CD4-positive, alpha-beta T cell treated with Interleukin-17A for 4 hours (primary cell): ENCODE measurements around the gene SYT1.
A peak's percentile ranks its signal among the peaks of the same experiment; 100 is the strongest.

Experiments used
- DNase-seq: peaks from one replicate; pipeline ENCODE4 v3.0.0-alpha.2; 2020; ENCODE audit warnings: mixed read lengths

The SYT1 gene

DNA sequence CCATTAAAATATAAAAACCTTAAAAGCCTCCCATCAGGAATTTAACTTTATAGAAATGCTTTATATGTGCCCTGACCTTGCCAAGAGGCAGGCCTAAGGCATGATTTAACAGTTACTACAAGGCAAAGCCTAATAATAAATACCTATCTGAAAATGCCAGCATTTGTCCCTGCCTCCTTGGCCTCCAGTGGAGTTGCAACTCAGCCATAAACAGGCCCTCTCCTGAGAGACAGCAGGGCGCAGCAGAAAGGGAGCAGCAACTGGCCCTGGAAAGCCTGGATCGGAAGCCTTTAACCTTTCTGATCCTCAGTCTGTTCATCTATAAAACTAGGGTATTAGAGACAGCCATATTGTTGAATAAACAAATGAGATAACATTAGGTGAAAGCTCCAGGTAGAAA lies 501.8 kb downstream of the SYT1 start:
- no peak for DNase-seq

DNA sequence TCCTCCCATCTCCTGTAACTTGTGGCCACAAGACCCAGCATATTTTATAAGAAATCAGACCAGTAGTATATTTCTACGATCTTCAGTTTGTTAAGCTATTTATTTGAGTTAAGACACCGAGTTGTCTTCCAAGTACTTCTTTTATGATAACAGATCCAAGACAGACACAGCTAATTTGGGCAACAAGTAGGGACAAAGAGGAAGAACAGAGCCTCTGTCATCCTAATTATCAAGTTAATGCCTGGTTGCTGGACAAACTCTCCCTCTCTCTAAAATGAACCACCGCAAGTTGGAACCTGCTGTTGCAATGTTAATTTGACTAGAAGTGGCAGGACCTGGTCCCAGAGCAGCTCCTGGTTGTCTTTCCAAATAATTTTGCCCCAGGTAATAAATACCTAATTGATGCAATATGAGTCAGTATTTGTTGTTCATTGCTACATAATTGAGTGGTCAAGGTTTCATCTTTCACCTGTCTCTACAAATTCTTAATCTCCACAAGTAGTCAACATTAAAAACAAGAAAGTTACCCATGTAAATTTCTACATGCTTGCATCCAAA lies 502.5 kb downstream of the SYT1 start:
- DNase-seq = no peak

DNA sequence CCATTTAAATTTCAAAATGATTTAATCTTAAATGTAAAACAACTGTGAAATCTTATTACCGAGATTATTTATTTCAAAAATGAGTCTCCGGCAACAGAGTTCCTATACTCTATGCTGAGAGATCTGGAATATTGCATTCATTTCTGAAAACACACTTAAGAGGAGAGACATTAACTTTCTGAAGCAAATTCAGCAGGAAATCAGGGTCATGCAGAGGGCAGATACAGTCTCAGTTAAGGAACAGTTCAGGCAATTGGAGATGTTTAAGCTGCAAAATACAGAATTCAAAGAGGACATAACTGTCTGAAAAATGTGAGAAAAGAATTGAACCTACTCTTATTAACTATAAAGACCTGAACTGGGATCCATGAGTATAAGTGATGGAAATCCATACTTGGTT lies 505.4 kb downstream of the SYT1 start:
- DNase-seq = no peak

DNA sequence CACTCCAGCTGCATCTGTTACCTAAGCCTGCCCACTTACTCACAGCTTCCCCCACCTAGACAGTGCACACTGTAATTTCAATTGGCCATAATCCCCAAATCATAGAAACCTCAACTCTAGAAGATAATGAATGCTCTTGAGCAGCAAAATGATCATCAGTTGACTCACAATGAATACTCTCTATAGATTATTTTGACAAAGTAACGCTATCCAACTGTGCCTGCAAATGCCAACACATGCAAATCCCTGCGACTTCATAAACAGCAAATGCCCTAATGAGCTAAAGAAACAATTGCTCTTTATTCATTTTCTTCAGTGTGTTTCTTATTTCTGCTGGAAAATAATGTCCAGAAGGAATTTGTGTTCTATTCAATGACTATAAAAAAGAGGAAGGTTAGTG lies 506.7 kb downstream of the SYT1 start:
- DNase-seq = no peak

DNA sequence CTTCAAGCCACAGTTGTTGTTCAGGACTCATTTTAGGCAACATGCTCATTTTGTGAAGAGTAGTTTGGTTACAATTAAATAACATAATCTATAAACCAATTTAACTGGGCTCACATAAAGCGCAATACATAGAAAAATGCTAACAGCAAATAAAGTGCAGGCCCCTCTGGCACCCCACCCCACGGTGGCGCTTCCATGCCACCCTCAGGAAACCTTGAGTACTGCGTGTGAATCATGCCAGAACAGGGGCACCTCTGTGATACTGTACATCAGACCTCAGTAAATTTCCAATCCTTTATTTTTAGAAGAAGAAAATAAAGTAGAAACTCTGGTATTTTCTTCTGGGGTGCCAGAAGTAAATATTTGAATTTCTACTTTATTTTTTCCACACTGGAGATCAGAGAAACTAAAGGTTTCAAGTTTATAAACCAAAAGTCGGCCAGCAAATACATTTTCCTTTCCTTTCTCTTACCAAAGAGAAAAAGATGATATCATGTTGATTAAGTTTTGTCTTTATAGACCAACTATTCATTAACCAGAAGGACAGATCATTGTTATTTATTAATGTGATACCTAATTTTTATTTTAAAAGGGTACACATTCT lies 509.4 kb downstream of the SYT1 start:
- no peak for DNase-seq

DNA sequence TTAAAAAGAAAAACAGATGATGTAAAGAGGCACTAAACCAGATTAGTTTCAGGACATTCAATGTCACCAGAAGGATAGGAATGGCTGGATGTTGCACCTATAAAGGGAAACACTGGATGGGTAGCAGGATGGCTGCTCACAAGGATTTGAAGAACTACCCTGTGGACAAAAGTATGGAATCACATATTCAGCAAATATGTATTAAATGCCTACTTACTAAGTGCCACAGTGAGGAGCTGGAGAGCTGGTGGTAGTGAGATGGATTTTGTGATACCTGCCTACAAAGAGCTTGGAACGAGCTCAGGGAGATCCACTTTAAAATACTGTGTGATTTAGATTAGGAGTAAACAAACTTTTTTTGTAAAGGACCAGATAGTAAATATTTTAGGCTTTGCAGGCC lies 510.0 kb downstream of the SYT1 start:
- DNase-seq = no peak

DNA sequence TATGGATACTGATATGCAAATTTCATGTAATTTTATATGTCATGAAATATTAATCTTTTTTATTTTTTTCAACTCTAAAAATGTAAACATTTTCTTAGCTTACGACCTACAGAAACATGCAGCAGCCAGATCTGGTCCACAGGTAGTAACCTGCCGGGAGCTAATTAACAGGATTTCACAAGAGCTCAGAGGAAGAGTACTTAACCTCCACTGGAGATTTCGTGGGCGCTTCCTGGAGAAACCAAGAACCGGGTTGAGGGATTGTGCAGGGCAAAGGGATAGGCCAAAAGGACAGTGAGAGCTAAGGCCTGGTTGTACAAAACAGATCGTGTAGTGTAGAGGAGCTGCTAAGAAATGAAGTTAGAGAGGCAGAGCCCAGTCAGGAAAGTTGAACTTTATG lies 510.5 kb downstream of the SYT1 start:
- DNase-seq = no peak

DNA sequence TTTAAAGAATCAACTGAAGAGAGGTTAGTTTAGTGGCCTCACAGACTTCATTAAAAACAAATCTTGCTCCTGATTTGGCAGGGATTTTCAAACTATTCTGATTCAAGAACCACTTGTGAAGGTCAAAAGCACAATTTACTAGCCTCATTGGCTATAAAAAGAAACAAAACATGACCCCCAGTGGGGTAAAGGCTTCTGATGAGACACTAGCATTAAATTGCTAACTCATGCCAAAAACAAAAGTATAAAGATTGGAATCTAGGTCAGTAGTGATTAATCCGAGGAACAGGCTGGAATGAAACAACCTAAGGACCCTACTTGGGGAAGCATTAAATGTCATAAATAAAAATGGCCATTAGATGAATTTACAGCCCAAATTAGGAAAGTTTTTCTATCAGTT lies 513.9 kb downstream of the SYT1 start:
- DNase-seq = no peak

DNA sequence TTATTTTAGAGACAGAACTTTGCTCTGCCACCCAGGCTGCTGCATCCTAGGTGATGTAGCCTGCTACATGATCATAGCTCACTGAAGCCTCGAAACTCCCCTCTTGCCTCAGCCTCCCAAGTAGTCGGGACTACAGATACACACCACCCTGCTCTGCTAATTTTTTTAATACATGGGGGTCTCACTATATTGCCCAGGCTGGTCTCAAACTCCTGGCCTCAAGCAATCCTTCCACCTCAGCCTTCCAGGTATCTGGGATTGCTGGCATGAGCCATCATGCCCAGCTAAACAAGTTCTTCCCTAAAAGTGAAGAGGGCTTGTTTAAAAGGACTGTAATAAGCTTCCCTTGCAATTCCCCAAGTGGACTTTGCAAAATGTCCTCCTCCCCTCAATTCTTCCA lies 515.8 kb downstream of the SYT1 start:
- no peak for DNase-seq

DNA sequence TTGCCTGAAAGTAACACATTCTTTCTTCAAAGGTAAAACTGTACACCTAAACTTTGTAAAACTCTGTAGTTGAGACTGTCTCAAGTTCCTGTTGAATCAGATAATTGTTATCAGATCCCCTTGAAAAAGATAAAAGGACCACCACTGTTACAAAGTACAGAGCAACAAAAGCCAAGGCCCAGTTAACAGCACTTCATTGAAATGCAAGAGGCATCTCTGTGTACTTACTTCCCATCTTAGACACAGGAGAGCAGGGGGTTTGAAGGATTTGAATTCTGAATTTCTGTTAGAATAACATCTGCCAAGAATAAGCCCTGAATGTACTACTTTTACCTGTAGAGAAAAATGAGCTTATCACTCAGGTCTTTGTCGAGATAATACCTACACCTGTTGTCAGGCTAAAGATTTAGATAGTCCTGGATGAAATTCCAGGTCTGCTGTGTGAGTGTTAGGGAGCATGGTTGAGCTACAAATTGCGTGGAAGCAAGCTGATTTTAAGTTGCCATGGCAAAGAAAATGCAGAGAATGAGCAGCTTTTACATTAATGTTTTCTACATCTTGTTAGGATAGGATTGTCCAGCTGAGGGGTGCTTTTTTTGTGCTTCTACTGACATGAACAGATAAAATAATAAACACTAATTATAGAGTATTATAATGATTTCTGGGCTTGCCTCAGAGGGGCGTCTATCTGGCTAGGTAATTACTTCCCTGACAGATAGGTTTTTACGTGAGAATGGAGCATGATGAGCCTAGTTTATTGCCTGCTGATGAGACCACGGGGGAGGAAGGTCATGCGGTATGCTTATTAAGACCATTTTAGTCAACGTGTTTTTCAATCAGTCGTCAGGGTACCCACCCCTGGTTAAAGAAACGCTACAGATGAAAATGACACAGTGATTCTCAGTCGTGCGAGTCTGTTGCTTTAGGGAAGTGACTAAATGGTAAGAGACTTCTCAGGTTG lies 517.0 kb downstream of the SYT1 start:
- no peak for DNase-seq

DNA sequence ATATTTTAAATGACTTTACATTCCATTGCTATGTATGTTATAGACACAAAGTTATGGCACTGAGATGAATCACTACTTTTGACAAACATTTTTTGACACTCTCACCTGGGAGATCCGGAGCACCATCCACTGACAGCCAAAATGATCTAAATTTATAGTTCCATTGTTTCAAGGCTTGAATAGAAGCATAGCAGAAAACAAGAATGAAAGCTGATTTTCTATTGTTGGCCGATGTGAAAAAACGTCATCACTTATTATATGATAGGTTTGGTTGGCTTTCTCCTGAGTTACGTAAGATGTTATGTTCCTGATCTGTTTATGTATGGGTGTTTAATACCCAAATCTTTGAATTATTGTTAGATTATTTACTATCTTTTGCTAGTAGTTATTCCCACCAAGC lies 520.0 kb downstream of the SYT1 start:
- no peak for DNase-seq

DNA sequence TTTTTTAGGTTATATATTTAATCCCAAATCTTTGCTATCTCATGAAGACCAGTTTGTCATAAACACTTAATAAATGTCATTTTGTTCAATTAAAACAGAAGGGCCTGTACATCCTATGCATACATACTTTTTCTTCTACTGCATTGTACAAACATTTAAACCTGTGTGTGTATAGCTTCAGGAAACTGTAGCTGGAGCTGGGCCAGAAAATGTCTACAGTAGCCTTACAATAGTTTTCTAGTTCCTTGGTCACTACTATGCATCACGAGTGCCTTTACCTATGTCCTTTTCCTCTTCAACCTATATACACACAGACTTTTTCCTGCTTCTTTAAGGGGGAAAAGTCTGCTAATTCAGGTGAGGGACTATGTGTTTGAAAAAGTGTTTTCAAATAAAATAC lies 523.4 kb downstream of the SYT1 start:
- no peak for DNase-seq

DNA sequence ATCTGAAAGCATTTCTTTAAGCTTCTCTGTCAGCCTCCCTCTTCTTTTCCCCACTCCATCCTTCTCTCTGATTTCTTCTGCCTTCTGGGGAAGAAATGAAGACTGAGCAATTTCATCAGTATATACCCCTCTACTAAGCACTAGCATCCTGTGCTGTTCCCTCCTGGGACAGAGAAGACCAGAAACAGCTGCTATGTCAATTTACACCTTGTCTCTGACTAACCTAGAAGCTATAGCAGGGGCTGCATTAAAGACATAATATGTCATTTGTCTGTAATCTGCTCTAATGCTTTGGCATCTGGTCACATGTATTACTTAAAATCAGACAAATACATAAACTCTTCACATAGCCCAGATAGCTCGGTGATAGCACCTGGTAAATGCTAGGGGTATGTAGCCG lies 529.3 kb downstream of the SYT1 start:
- no peak for DNase-seq

DNA sequence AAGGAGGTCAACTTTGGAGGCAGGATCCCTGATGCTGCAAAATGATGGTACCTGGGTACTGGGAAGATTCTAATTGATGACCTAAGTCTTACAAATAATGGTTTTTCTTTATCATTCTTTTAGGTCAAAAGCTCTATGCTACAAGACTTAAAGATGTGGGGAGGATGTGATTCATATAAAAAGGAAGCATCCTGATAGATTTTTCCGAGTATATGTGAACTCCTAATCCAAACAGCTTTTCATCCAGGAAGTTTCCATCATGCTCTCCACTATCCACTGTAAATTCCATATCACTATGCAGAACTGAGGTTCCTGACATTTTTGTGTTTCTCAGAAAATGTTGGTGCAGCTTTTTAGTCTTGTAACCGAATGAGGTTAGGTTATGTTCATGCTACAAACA lies 533.0 kb downstream of the SYT1 start:
- no peak for DNase-seq

DNA sequence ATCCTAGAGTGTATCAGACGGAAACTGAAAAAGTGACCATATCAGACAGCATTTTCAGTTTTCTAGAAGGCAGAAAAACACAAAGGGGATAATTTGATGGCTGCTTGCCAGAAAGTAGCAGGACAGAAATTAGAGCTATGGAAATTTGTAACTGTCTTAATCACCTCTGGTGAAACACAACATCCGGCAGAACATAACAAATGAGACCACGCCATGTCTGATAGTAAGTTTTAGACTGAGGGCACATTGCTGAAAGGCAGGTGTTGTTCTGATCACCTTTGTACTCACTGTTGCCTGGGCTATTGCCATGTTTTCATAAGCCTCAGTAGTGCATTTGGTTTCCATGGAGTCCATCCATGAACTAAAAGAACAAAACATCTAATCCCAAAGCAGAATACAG lies 535.9 kb downstream of the SYT1 start:
- DNase-seq = no peak

DNA sequence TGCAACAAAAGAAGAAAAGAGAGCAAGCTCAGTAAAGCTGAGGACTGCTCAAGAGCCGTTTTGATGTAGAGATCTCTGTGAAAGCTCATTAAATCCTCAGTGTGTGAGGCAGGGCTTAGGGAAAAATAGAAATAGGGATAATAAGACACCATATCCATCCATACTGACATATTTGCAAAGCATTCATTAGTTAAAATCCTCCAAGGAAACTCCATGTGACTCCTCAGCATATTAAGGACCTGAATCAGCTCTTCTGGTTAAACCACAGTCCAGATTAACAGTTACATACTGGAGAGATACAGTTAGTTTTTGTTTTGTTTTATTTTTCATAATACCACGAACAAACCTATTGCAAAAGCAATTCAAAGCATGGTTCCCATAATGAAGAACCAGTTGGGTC lies 538.0 kb downstream of the SYT1 start:
- no peak for DNase-seq

DNA sequence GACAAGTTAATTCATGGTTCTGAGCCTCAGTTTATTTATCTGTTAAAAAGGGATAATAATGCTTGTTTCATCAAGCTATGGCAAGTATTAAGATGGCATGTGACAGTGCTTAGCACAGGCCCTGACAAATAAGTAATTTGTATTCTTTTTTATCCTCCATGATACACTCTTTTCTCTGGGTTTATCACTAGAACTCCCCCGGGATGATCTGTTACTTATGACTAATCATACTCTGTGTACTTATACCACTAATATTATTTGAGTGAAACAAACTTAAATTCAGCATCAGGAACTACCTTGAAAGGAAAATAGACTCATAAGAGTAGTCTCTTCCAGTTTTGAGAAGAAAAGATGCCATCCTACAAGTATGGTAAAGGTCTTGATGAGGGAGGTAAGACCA lies 542.4 kb downstream of the SYT1 start:
- no peak for DNase-seq

DNA sequence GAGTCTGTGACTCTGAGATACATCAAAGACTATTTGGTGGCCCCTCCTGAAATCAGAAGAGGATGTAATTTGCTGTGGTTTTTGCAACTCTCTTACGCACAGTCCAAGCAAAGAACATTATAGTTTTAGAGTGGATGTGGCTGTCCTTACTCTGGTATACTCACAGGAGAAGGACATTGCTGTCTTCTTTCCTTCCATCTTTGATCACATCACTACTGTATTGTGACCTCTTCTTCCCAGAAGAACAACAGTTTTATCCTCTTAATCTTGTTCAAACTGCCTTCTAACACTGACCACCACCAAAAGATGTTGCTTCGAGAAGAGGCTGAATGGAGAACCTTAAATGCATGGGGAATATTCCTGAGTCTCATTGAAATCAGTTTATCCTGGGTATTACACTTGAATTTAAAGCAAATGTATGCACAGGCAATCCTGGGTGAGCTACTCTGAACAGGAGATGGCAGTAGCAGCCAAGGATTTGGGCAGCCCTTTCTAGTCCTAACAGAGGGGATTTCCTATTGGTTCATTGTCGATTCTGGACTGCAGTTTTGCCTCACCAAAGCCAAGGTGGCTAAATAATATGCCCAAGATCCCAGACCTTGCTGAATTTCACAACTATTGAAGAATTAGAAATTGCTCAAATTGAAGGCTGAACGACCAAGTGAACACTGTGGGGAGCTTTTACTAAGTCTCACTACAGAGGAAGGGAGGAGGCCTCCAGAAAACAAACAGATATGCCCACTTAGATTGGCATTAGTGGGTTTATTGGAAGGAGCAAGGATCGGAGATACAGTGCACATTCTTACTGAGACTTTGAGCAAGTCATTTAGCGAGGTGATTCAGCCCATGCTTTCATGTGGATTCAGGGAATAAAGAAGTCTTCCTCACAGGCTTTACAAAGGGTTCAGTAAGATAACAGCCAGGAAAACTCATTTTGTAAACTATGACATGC lies 543.4 kb downstream of the SYT1 start:
- peak; percentile 2 for DNase-seq

DNA sequence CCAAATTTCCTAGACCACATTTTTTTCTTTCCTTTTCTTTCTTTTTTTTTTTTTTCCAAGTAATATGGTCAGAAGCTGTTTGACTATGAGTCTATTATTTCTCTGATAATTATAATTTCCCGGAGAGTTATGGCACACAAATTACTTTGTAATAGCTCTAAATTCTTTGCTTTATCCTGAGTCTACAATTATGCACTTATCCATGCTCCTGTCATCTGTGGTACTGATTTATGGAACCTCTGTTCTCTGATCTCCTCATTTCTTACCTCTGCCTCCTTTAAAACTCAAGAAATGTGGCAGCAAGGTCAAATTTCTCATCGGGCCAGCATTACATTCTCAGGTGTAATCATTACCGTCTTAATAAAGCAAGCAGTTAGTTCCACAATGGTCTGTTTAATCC lies 544.1 kb downstream of the SYT1 start:
- no peak for DNase-seq

DNA sequence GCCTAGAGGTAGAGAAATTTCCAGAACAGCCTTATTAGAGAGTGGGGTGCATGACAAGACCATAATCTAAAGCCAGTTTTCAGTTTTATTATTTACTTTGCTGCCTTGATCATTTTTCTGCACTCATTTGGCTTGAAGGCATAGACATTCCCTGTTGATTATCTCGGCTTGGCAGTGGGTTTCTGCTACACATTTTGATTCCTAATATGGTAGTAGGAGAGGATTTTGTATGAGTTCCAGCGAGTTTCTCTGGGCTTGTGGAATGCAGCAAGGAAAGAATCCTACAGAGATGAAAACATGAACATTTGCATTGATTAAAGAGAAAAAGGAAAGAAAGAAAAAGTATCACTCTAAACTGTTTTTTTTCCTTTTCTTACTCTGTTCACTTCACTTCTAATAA lies 545.0 kb downstream of the SYT1 start:
- DNase-seq = no peak

DNA sequence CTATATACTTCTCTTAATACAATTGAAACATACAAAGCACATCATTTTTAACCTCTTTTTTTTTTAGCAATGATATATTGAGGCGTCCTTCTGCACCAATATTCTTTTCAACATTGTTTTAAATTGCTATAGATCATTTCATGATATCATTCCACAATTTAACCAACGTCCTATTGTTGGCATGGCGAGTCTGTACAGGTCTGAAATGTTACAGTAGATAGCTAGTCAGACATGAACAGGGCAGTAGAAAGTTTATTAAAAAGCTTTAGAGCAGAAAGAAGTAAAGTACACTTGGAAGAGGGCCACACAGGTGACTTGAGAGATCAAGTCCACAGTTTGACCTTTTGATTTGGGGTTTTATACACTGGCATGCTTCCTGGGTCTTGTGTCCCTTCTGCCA lies 547.2 kb downstream of the SYT1 start:
- no peak for DNase-seq

DNA sequence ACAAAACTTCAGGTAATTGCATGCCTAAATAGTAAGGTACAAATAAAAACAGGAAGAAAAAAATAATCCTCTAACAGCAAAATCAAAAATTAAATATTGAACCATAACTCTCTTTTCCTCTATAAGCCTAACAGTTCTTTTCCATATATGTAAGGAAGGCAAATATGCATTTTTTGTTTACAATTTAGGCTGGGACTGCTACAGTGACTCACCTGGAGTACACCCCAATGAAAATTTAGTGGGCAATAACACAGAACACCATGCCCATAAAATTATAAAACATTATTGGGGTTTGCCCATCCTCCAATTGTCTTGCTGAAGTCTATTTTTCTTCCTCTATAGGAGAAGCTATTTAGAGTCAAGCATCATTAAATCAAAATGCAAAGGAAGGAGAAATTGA lies 549.2 kb downstream of the SYT1 start:
- DNase-seq = no peak

DNA sequence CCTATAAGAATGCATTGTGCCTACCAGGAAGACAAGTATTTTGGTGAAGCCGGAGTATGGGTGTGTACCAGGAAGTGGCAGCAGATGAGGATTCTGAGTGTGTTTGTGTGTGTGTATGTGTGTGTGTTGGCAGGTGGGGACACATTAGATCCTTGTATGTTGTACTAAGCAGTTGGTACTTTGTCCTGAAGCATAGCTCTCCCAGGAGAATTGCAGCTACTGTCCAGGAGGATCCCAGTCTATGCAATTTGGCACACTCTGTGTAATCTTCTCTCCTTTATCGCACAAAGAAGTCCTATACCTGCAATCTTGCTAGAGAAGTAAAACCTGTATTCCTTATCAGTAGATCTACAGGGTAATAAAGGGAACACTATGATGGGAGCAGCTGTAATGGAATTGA lies 549.7 kb downstream of the SYT1 start:
- no peak for DNase-seq
